GM20431 (cell line): ENCODE measurements around the gene BLM.
"Not testable (repeated sequence)": the region's sequence is repeated elsewhere in the genome, so short reads cannot be mapped to it uniquely, and the experiment has no call there.

Experiments
- in situ Hi-C: fragments of 300-500 bp; cut with MseI, MboI; formaldehyde crosslinking; loops from one replicate; pipeline ENCODE4 v1.15.0; 2020; ENCODE audit warnings: low sequenced_read_pairs; ENCODE audit not compliant: unreplicated experiment

Gene BLM

DNA sequence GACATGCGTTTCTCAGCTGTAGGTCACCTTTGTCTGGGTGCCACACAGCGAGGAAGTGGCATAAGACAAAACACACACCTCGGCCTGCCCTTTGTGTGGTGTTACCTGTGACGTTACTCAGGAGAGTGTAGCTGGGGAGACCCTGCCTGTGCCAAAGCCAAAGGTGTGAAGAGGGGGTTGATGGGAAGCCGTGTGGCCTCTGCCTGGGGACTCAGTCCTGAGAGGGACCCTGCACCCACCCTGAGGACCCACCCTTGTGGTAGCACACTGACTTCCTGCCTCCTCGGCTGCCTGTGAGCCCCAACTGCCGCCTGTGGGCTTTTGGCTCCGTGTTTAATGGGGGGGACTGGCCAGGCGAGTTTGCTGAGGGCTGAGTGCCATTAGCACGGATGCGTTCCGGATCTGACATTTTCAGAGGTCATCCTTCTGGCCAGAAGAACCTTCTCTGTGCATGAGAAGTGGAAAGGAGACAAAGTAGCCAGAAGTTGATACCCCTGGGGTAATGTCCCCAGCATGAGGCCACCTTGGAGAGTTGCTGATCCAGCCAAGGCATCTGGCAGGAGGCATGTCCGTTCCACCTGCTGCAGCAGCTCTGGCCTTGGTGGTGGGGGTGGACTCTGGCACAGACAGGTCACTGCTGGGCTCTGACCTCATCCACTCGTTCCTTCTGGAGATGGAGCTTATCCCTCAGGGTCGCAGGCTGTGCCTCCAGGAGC is 99.4 kb downstream of the BLM start:
- in situ Hi-C loops = no loop called here

DNA sequence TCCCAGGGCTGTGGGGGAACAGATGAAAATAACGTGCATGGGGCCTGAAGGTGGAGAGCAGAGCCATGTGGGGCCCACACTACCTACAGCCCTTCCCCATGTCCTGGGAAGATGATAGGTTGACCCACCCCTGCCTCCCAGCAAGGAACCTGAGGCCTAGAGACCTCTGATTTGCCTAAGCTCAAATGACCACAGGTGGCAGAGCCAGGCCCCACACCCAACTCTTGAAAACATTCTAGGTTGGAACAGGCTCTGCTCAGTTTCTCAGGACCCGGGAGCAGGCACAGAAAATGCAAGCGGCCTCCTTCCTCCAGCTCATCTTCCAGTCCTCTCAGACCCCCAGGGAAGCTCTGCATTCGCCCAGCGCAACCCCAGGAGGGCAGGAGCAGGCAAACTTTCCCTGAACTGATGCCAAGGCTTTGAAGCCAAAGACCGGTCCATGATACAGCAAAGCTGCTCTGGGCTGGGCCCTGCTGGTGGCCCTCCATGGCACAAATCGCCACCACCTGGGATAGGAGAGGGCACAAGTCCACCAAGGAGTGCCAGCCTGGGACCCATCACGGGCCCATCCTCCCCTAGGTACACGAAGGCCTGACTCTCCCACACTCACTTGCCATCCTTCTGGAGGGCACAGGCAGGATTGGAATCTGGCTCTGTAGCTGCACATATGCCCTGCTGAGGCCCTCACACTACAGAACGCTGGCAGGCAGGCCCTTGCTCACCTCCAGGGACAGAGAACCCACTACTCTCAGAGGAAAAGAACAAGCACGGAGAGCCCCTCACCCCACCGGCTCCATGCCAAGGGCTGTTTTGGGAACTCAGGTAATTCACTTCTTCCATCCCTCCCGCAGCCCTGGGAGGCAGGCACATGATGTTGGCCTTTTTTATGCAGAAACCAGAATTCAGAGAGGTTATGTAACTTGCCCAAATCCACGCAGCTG is 100.2 kb downstream of the BLM start:
- in situ Hi-C loops = no loop called here

DNA sequence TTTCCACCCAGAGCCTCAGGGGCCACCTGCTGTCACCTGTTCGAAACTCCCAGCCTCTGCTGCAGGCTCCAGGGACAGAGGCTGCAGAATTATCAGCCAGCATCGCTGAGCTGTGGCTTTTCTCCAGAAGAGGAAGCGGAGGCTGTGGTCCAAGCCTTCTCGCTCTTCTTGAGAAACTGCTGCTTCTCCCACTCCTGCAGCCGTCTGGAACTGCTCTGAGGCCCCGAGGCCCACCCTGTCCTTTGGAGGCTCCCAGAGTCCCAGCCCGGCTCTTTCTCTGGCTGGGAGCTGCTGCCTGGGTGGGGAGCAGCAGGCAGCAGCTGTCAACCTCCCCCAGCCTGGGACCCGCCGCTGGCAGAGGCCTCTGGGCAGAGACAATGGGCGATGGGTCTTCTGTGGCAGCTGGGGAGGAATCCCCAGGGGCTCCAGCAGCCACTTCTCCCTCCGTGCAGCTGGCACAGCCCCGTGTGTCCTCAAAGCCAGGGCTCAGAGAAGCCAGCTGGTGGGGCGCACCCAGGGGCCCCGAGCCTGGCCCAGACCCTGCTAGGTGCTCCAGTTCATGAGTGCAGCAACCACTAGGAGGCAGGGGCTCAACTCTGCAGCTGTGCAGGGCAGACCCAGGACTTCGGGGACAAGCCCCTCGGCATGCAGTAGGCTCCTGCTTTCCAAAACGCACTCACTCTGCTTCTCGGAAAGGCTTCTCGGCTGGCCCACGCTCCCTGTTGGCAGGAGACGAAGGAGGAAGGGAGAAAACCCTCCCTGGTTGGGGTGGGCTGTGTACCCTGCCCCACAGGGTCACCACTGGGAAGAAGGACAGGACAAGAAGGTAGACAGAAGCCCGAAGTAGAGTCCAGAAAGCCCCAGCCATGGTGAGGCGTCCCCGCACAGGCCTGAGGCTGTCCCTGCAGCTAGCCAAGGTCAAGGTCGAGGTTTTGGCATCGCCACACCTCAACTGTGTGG is 101.4 kb downstream of the BLM start:
- in situ Hi-C loops = no loop called here

DNA sequence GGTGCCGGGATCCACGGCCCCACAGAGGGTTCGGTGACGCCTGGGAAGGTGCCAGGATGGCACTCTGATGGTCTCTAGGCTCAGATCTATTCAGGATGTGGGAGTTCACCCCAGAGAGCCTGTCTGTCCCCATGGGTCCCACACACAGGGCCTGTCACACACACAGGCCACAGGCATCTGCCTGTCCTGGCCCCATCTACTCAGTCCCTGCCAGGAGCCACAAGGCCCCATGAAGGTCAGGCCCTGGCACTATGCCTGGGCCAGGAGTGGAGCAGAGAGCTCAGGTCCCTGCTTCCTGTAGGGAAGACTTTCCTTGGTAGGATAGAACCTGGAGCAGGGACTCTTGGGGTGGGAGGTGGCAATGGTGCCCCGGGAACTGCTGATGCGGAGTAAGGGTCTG is 102.2 kb downstream of the BLM start:
- in situ Hi-C loops = no loop called here

DNA sequence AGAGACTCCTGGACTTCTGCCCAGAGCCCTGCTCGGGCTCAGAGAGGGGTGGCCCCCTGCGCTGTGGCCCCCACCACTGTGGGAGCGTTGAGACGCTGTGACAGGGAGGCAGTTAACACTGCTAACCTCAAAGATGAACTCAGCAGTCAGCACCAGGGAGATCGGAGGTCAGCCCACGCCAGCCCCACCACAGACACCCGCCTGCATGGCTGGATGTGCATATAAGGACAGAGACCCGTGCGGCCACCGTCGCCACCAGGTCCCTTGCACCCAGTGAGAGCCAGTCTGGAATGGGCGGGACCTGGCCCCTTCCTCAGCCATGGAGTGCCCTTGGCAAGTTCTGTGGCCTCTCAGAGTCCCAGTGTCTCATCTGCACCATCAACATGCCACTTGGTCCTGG is 102.7 kb downstream of the BLM start:
- in situ Hi-C loops = no loop called here

DNA sequence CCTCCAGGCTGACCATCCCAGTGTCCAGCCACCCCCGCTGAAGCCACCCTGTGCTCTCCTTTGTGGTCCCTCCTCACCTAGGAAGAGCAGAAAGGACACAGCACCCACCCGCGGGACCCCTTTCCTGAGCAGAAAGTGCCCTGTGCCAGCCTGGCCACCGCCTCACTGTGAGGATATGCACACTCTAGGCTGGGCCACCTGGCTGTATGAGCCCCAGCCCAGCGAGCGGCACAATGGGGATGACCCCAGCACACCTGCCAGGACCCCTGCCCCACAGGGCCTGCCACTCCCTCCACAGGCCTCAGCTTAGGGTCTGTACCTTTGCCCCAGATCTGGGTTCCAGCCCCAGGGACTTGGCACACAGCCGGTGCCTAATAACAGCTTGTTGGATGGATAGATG is 103.3 kb downstream of the BLM start:
- in situ Hi-C loops = no loop called here

DNA sequence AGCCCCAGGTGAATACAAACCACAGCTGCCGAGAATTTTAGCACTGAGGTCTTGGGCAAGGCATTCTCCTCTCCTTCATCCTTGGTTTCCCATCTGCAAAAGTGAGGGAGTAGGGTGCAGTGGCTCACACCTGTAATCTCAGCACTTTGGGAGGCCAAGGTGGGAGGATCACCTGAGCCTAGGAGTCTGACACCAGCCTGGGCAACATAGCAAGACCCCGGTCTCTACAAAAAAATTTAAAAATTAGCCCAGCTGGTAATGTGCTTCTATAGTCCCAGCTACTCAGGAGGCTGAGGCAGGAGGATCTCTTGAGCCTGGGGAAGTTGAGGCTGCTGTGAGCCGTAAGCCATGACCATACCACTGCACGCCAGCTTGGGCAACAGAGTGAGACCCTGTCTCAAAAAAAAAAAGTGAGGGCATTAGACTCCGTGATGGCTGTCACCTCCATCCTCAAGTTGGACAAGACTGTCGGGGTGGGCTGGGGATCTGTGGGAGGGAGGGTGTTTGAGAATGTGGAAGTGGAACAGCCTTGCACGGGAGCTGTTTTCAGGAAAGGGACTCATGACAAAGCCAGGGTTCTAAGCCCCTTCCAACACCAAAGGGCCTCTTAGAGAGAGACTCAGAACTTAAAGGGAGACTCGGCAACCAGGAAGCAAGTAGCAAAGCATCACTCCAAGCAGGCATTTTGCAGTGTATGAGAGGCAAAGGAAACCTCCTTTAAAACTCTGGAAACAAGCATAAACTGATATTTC is 105.2 kb downstream of the BLM start:
- in situ Hi-C loops = no loop called here

DNA sequence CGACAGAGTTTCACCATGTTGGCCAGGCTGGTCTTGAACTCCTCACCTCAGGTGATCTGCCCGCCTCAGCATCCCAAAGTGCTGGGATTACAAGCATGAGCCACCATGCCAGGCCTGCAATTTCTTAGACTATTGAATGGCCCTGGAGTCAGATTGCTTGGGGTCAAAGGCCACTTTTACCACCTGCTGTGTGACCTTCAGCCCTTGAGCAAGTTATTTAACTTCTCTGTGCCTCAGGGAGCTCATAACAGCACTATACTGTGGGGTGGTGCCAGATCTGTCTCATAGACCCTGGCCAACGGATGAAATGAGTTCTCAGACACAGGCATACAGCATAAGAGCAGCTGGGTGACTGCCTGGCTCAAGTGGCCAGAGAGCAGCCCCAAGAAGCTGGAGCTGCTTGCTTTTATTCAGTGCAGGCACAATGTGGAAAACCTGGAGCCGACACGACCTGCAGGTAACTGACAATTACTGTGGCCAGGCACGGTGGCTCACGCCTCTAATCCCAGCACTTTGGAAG is 106.4 kb downstream of the BLM start:
- in situ Hi-C loops = no loop called here

DNA sequence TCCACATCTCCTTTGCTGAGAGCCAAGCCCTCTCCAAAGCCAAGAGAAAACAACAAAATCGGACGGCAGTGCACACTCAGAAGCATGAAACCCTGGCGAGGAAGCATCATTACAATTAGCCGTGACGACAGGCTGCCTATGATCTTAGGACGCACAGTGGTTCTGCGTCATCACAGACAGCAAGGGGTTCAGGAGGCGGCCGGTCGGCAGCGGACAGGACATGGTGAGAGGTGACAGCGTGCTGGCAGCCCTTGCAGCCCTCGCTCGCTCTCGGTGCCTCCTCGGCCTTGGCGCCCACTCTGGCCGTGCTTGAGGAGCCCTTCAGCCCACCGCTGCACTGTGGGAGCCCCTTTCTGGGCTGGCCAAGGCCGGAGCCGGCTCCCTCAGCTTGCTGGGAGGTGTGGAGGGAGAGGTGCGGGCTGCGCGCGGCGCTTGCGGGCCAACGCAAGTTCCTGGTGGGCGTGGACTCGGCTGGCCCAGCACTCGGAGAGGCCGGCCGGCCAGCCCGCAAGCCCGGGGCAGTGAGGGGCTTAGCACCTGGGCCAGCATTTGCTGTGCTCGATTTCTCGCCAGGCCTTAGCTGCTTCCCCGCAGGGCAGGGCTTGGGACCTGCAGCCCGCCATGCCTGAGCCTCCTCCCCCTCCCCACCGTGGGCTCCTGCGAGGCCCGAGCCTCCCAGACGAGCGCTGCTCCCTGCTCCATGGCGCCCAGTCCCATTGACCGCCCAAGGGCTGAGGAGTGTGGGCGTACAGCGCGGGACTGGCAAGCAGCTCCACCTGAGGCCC is 108.2 kb downstream of the BLM start:
- in situ Hi-C loops = not testable (repeated sequence)

DNA sequence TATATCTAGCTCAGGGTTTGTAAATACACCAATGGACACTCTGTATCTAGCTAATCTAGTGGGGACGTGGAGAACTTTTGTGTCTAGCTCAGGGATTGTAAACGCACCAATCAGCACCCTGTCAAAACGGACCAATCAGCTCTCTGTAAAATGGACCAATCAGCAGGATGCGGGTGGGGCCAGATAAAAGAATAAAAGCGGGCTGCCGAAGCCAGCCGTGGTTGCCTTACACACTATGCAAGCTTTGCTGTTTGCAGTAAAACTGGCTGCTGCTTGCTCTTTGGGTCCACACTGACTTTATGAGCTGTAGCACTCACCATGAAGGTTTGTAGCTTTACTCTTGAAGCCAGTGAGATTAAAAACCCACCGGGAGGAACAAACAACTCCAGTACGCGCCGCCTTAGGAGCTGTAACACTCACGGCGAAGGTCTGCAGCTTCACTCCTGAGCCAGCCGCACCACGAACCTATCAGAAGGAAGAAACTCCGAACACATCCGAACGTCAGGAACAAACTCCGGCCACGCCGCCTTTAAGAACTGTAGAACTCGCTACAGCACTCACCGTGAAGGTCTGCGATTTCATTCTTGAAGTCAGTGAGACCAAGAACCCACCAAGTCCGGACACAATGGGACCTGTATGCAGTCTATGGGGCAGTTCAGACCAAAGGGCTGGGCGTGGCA is 109.2 kb downstream of the BLM start:
- in situ Hi-C loops = not testable (repeated sequence)

DNA sequence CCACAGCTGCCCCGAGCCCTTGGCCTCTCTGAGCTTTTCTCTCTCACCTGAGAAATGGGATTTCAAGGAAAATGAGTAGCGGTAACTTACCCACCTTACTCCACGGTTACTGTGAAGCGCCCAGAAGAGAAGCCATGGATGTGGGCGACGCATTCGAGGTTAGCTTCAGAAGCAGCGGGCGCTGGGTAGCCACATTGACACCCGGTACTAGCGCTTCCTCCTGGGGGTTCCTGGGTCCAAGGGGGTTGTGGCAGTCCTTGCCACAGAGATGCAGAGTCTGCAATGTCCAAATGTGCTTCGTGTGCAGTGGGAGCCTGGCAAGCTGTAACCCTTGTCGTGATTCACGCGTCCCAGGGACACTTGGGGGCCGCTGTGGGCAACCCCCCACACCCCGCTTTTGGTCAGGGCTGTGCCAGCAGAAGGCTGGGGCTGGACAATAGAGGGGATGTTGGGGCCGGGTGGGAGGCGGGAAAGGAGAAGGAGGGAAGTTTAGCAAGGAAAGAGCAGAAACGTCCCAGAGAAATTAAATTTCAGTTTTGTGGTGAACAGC is 109.8 kb downstream of the BLM start:
- in situ Hi-C loops = no loop called here

DNA sequence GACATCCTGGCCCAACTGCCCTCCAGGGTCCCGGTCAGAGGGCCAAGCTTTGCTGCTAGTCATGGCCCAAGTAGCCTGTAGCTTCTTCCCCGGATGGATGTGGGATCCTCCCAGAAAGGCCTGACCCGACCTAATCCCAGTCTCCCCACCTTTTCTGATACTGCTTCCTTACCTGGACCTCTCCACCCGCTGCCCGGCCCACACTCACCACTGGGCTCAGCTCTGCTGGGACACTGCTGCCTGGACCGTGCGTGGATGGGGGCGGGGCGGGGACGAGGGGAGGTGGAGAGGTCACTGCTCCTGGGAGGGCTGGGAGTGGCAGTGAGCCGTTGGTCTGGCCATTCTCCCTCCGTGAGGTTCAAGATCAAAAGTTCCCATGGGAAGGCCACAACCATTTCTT is 111.0 kb downstream of the BLM start:
- in situ Hi-C loops = no loop called here

DNA sequence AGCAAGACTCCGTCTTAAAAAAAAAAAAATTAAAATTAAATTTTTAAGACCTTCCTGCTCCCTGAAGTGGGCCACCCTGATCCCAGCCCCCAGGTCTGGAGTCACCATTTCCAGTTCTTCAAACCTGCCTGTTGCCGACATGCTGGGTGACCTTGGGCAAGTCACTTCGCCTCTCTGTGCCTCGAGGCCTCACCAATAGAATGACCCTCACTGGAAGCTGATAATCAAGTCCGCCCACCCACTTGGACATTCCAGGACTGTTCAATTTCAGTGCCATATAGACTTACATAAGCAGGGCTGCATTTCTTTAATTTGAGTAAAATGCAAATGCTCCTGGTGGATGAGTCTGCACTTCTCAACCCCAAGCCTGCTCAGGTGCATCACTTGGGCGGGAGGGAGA is 112.0 kb downstream of the BLM start:
- in situ Hi-C loops = no loop called here

DNA sequence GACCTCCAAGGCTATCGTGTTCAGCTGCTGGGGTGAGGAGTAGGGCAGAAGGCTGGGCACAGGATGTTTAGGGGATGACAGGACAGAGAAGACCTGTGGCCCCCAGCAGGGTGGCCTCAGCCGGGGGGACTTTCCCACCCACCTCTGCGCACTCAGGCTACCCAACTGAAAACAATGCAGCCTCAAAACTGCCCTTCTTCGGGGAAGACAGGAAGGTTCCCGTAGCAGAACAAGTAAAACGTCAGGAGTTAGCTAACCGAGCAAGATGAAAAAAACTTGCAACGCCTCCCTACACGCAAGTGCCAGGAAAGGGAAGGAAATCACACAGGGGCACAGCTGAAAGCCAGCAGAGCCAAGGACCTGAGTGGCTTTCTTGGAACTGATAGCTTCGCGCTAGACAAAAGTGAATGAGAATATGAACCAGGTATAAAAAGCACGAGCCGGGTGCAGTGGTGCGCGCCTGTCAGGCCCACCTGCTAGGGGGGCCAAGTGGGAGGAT is 112.8 kb downstream of the BLM start:
- in situ Hi-C loops = no loop called here

DNA sequence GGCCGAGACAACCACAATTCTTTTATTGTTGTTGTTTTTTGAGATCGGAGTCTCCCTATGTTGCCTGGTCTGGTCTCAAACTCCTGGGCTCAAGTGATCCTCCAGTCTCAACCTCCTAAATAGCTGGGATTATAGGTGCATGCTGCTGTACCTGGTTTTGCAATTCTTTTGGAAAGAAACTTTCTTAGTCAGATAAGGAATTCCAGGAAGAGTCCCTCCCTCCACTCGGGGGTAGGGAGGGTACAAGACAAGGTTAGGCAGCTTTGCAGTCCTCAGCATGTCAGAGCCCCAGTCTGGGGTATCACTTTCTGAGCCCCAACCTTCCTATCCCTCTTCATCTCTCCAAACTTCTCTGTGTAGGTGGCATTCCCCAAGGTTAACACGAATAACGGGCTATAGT is 117.5 kb downstream of the BLM start:
- in situ Hi-C loops = no loop called here

DNA sequence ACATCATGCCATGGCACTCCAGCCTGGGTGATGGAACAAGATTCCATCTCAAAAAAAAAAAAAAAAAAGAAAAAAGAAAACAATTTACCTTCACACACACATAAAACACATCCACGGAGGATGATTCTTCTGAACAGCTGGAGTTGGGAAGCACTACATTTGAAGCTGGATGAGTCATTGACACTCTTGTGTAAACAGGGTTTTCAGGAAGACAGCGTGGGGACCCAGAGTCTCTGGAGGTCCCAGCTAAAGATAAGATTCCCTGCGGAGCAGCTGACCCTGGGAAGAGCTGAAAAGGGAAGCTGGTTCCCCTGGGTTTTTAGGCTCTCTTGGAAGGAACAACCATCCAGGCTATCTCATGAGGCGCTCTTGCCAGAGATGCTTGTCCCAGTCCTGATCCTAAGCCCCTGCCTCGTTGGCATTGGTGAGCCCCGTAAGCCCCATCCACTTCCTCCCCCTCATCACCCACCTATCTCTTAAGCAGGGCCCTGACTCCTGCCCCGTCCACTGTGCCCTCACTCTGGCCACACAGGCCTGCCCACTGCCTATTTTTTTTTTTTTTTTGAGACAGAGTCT is 119.2 kb downstream of the BLM start:
- in situ Hi-C loops = no loop called here

DNA sequence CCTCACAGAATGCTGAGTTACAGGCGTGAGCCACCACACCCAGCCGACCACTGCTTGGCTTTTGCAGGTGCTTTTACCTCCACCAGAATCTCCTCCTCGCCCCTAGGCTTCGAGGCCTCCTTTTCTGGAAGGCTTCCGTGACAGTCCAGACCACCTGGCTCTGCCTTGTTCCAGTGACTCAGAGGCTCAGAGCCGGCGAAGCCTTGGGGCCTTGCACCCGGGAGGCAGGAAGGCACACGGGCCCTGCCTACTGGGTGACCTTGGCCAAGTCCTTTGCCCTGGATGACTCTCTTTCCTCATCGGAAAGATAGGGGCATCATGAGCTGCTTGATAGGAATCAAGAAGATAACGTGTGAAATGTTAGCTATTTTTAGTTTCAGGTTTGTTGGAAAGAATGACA is 119.9 kb downstream of the BLM start:
- in situ Hi-C loops = no loop called here
